ENCODE data around the gene ERGIC1. TPM values are rescaled to one million over a fixed set of nuclear protein-coding genes. Genes with fewer than 3 reads are reported as not detected.
"Not testable (repeated sequence)": the region's sequence is repeated elsewhere in the genome, so short reads cannot be mapped to it uniquely, and the experiment has no call there.

ERGIC1 gene
- total and polyA plus RNA-seq, 8 donors = 54.8 to 101 (median 75.6) TPM

GRCh38 chr5:172845154-172845553 lies 11.1 kb downstream of the ERGIC1 start:
- no peak for FAIRE-seq
- Histone ChIP-seq H3K4me3 (no peak overlapping the region), H3K9me3 (no peaks in the 10 kb centered on the region), H3K4me1 (peaks cover 0 to 3% (median under 1%) of the 10 kb centered on the region in 3 donors), H3K27ac (no peak overlapping the region), H3K27me3 (no peaks in the 10 kb centered on the region), H3K36me3 (no peaks in the 10 kb centered on the region)
- DNase-seq = no peak
- 88 to 89% methylated on average over 7 of the region's 7 CpGs for WGBS, 2 donors
- no peak for TF ChIP-seq CTCF (IDR thresholded peaks at IDR 0.05)
- no peak for ATAC-seq
- intact Hi-C loops (cut with DNase I) = loop anchor here in 1 of 3 donors (10.0 kb wide), 1 partner anchor 70 kb away; the partner anchor contains the start of gene DUSP1

GRCh38 chr5:172845576-172845975 lies 11.5 kb downstream of the ERGIC1 start:
- intact Hi-C loops (cut with DNase I) = loop anchor here in 1 of 3 donors (10.0 kb wide), 1 partner anchor 71 kb away; the partner anchor contains the start of gene DUSP1
- Histone ChIP-seq H3K4me1 (peaks cover 0 to 3% (median 0%) of the 10 kb centered on the region in 3 donors), H3K9me3 (no peaks in the 10 kb centered on the region), H3K4me3 (no peak overlapping the region), H3K27me3 (no peaks in the 10 kb centered on the region), H3K27ac (no peak overlapping the region), H3K36me3 (no peaks in the 10 kb centered on the region)
- WGBS, 2 donors = 91 to 99% methylated on average over 5 of the region's 5 CpGs
- no peak for TF ChIP-seq CTCF (IDR thresholded peaks at IDR 0.05)
- DNase-seq = no peak
- ATAC-seq = no peak
- FAIRE-seq = no peak

- peak in 2 of 4 donors; percentile 24 to 41 for ATAC-seq
- intact Hi-C loops (cut with DNase I) = loop anchor here in 1 of 3 donors (10.0 kb wide), 1 partner anchor 71 kb away; the partner anchor contains the start of gene DUSP1
- no peak for DNase-seq
- H3K27me3 ChIP-seq = no peaks in the 10 kb centered on the region
- peaks cover 0 to 3% (median 0%) of the 10 kb centered on the region in 3 donors for H3K4me1 ChIP-seq
- no peak overlapping the region for H3K4me3 ChIP-seq
- H3K27ac ChIP-seq = no peak overlapping the region
- no peaks in the 10 kb centered on the region for H3K9me3 ChIP-seq
- TF ChIP-seq CTCF (IDR thresholded peaks at IDR 0.05) = no peak
- H3K36me3 ChIP-seq = no peaks in the 10 kb centered on the region
- no peak for FAIRE-seq
- WGBS, 2 donors = 95 to 98% methylated on average over 5 of the region's 5 CpGs
Measured at GRCh38 chr5:172846249-172846648, 12.2 kb downstream of the ERGIC1 start.

GRCh38 chr5:172846677-172847076 lies 12.6 kb downstream of the ERGIC1 start:
- 62 to 66% methylated on average over 4 of the region's 4 CpGs for WGBS, 2 donors
- ATAC-seq (no peak), DNase-seq (no peak), FAIRE-seq (no peak)
- H3K36me3 ChIP-seq = no peaks in the 10 kb centered on the region
- H3K27ac ChIP-seq = no peak overlapping the region
- no peak overlapping the region for H3K4me3 ChIP-seq
- H3K27me3 ChIP-seq = no peaks in the 10 kb centered on the region
- no peaks in the 10 kb centered on the region for H3K4me1 ChIP-seq
- H3K9me3 ChIP-seq = no peaks in the 10 kb centered on the region
- intact Hi-C loops (cut with DNase I) = loop anchor here in 1 of 3 donors (10.0 kb wide), 1 partner anchor 72 kb away; the partner anchor contains the start of gene DUSP1
- TF ChIP-seq CTCF (IDR thresholded peaks at IDR 0.05) = no peak

GRCh38 chr5:172847584-172847983 lies 13.5 kb downstream of the ERGIC1 start:
- ATAC-seq = not testable (repeated sequence)

More at GRCh38 chr5:172847584-172847983, 13.5 kb downstream of the ERGIC1 start:
- not testable (repeated sequence) for H3K9me3 ChIP-seq, DNase-seq, H3K36me3 ChIP-seq, H3K4me1 ChIP-seq, H3K4me3 ChIP-seq, H3K27me3 ChIP-seq, FAIRE-seq, H3K27ac ChIP-seq
- 86 to 89% methylated on average over 13 of the region's 13 CpGs for WGBS, 2 donors
- intact Hi-C loops (cut with DNase I) = loop anchor here in 1 of 3 donors (10.0 kb wide), 1 partner anchor 73 kb away; the partner anchor contains the start of gene DUSP1
